ENCODE results near the gene MCF2.

DNA sequence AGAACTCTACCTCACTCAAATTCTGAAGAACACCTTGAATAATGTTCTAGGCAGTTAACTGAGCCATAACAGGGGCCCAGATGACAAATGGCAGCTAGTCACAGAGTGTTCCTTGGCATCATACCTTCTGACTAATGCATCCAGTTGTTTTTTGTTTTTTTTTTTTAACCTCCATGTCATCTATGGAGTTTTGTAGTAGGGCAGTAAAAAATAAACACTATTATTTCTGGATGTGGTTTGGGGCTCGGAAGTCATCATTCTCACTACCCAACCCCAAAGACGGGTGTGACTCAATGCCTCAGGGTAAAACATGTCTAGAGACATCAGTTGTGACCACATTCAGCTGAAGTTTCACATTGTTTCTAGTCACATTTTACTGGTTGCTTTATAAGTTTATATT is 31.2 kb upstream of the MCF2 start:
- TF ChIP-seq CTCF (IDR thresholded peaks at IDR 0.05) (no peak), EZH2 (IDR thresholded peaks at IDR 0.05; ENCODE audit: borderline replicate concordance, insufficient read depth, low read depth, low read length, poor library complexity, severe bottlenecking) (no peak)
